ENCODE measurements around the gene CERS2. TPM values are rescaled to one million over a fixed set of nuclear protein-coding genes. Genes with fewer than 3 reads are reported as not detected.

CERS2 gene
- total and polyA plus RNA-seq, 2 experiments from 2014 or later, result 267 to 277 TPM

GRCh38 chr1:150971583-150972416 lies 2.8 kb downstream of the CERS2 start:
- H3K79me2 ChIP-seq, result peaks cover 81% of the 10 kb centered on the region
- peak overlapping the region; percentile 98 for H3K4me2 ChIP-seq
- no peaks in the 10 kb centered on the region for H3K9me3 ChIP-seq (ENCODE audit: low read depth)
- no peaks in the 10 kb centered on the region for H3K9me2 ChIP-seq (replicated peaks; ENCODE audit: insufficient read depth)
- peak; percentile 55 for DNase-seq (ENCODE audit: low spot score)
- 34% methylated on average over 6 of the region's 6 CpGs for WGBS (ENCODE audit: low lambda C conversion rate, missing lambda C conversion rate)
- H3K27me3 ChIP-seq, result no peaks in the 10 kb centered on the region
- H4K20me1 ChIP-seq (ENCODE audit: insufficient read depth, poor library complexity, severe bottlenecking), result peaks cover 38% of the 10 kb centered on the region
- peak overlapping the region; percentile 81 for H3K4me3 ChIP-seq
- TF ChIP-seq EZH2 (IDR thresholded peaks at IDR 0.05; ENCODE audit: borderline replicate concordance) (no peak), CTCF (IDR thresholded peaks at IDR 0.05; ENCODE audit: poor library complexity) (peak; percentile 14)
- H3K36me3 ChIP-seq (replicated peaks; ENCODE audit: insufficient read depth, low read depth), result no peaks in the 10 kb centered on the region
- peaks cover 41% of the 10 kb centered on the region for H3K4me1 ChIP-seq (ENCODE audit: insufficient read depth)
- H3K27ac ChIP-seq, result peak overlapping the region; percentile 94
- H2AFZ ChIP-seq, result no peak overlapping the region

GRCh38 chr1:150970808-150971582 lies 3.6 kb downstream of the CERS2 start:
- H3K4me3 ChIP-seq, result peak overlapping the region; percentile 23
- H3K79me2 ChIP-seq, result peaks cover 82% of the 10 kb centered on the region
- no peaks in the 10 kb centered on the region for H3K27me3 ChIP-seq
- no peak overlapping the region for H2AFZ ChIP-seq
- DNase-seq (ENCODE audit: low spot score), result peak; percentile 90
- TF ChIP-seq EZH2phosphoT487 (IDR thresholded peaks at IDR 0.05; ENCODE audit: low read depth, severe bottlenecking, unreplicated experiment) (no peak), EZH2 (IDR thresholded peaks at IDR 0.05; ENCODE audit: borderline replicate concordance) (no peak), CTCF (IDR thresholded peaks at IDR 0.05; ENCODE audit: poor library complexity) (no peak)
- peaks cover 38% of the 10 kb centered on the region for H4K20me1 ChIP-seq (ENCODE audit: insufficient read depth, poor library complexity, severe bottlenecking)
- WGBS (ENCODE audit: low lambda C conversion rate, missing lambda C conversion rate), result 29% methylated on average over 11 of the region's 11 CpGs
- no peaks in the 10 kb centered on the region for H3K36me3 ChIP-seq (replicated peaks; ENCODE audit: insufficient read depth, low read depth)
- H3K4me1 ChIP-seq (ENCODE audit: insufficient read depth), result peaks cover 33% of the 10 kb centered on the region
- peak overlapping the region; percentile 94 for H3K27ac ChIP-seq
- H3K9me3 ChIP-seq (ENCODE audit: low read depth), result no peaks in the 10 kb centered on the region
- no peaks in the 10 kb centered on the region for H3K9me2 ChIP-seq (replicated peaks; ENCODE audit: insufficient read depth)
- peak overlapping the region; percentile 98 for H3K4me2 ChIP-seq

GRCh38 chr1:150969626-150970025 lies 5.0 kb downstream of the CERS2 start:
- DNase-seq (ENCODE audit: low spot score), result no peak
- H3K9me2 ChIP-seq (replicated peaks; ENCODE audit: insufficient read depth), result no peaks in the 10 kb centered on the region
- no peak overlapping the region for H3K4me3 ChIP-seq
- no peaks in the 10 kb centered on the region for H3K27me3 ChIP-seq
- H3K4me2 ChIP-seq, result peak overlapping the region; percentile 98
- peaks cover 38% of the 10 kb centered on the region for H4K20me1 ChIP-seq (ENCODE audit: insufficient read depth, poor library complexity, severe bottlenecking)
- H3K36me3 ChIP-seq (replicated peaks; ENCODE audit: insufficient read depth, low read depth), result no peaks in the 10 kb centered on the region
- H3K4me1 ChIP-seq (ENCODE audit: insufficient read depth), result peaks cover 30% of the 10 kb centered on the region
- H3K79me2 ChIP-seq, result peaks cover 78% of the 10 kb centered on the region
- H3K27ac ChIP-seq, result peak overlapping the region; percentile 94
- no peaks in the 10 kb centered on the region for H3K9me3 ChIP-seq (ENCODE audit: low read depth)
- TF ChIP-seq CTCF (IDR thresholded peaks at IDR 0.05; ENCODE audit: poor library complexity), result no peak
- TF ChIP-seq EZH2phosphoT487 (IDR thresholded peaks at IDR 0.05; ENCODE audit: low read depth, severe bottlenecking, unreplicated experiment), result no peak
- no peak for TF ChIP-seq EZH2 (IDR thresholded peaks at IDR 0.05; ENCODE audit: borderline replicate concordance)
- no peak overlapping the region for H2AFZ ChIP-seq
- WGBS (ENCODE audit: low lambda C conversion rate, missing lambda C conversion rate), result 88% methylated on average over 3 of the region's 3 CpGs

Data from hepatocyte (in vitro differentiated cells).